GM12878 (cell line): ENCODE data around the gene LCE3E.

Experiments
- CEBPB ChIP-seq, 2 experiments: fragments of 150-350 bp in 1 of 2; IDR thresholded peaks; 2 replicates each; pipeline ENCODE4 v1.6.1; 2012 to 2014; ENCODE audit warnings: low read depth in 2 of 2, low read length in 2 of 2, borderline replicate concordance in 1 of 2, inconsistent platforms in 1 of 2
- CTCF ChIP-seq, 3 experiments: IDR thresholded peaks in 2 of 3; conservative IDR thresholded peaks in 1 of 3; 2 replicates each; pipeline ENCODE4 v1.5.1; 2011; ENCODE audit warnings: low read depth in 3 of 3, low read length in 3 of 3, mild to moderate bottlenecking in 3 of 3, control low read depth in 2 of 3, moderate library complexity in 2 of 3, inconsistent platforms in 1 of 3, mixed read lengths in 1 of 3; ENCODE audit not compliant: control insufficient read depth in 2 of 3, insufficient read depth in 1 of 3; ENCODE audit errors: extremely low read depth in 1 of 3
- EGR1 ChIP-seq, 2 experiments: IDR thresholded peaks; 1 replicate in 1 of 2; 2 replicates in 1 of 2; pipeline ENCODE4 v1.6.1; 2011 to 2012; ENCODE audit warnings: low read depth in 2 of 2, low read length in 2 of 2, borderline replicate concordance in 1 of 2, mild to moderate bottlenecking in 1 of 2, moderate library complexity in 1 of 2
- ESRRA ChIP-seq: IDR thresholded peaks from 2 replicates; pipeline ENCODE4 v1.6.1; 2012; ENCODE audit warnings: mild to moderate bottlenecking, low read length, improper control_type of control experiment
- EZH2 ChIP-seq: IDR thresholded peaks from 2 replicates; pipeline ENCODE4 v1.6.1; 2012; ENCODE audit warnings: low read depth, mild to moderate bottlenecking, control low read depth, inconsistent platforms, low read length, borderline replicate concordance; ENCODE audit not compliant: control insufficient read depth
- NFYA ChIP-seq: IDR thresholded peaks from 2 replicates; pipeline ENCODE4 v1.6.1; 2011; ENCODE audit warnings: low read depth, mild to moderate bottlenecking, low read length, improper control_type of control experiment, borderline replicate concordance
- POLR2AphosphoS5 ChIP-seq: IDR thresholded peaks from 2 replicates; pipeline ENCODE4 v1.6.1; 2011; ENCODE audit warnings: mild to moderate bottlenecking, low read length, inconsistent platforms
- RAD51 ChIP-seq: fragments of 450-650 bp; IDR thresholded peaks from 2 replicates; pipeline ENCODE4 v1.6.1; 2016; ENCODE audit warnings: moderate library complexity, mild to moderate bottlenecking, inconsistent platforms
- RBBP5 ChIP-seq: fragments of 200-600 bp; sonication (generic); conservative IDR thresholded peaks from 2 replicates; pipeline ENCODE4 v1.6.1; 2016
- ZNF207 ChIP-seq: fragments of 450-650 bp; IDR thresholded peaks from 2 replicates; pipeline ENCODE4 v1.6.1; 2014; ENCODE audit warnings: antibody characterized with exemption, mild to moderate bottlenecking, borderline replicate concordance
- TF ChIP-seq, protein P1 (sequence below): fragments of 450-650 bp; IDR thresholded peaks from 2 replicates; pipeline ENCODE4 v1.6.1; 2017; ENCODE audit warnings: mild to moderate bottlenecking

- TF ChIP-seq CTCF (IDR thresholded peaks at IDR 0.05 in 2 of 3, conservative IDR thresholded peaks at IDR 0.05 in 1 of 3; ENCODE audit: control insufficient read depth in 2 of 3, extremely low read depth in 1 of 3, insufficient read depth in 1 of 3, low read depth in 3 of 3, low read length in 3 of 3): peak; percentile 17 to 30 (median 26); a peak in 4 of 6 replicates
- no peak for TF ChIP-seq POLR2AphosphoS5
- no peak for TF ChIP-seq CEBPB (IDR thresholded peaks at IDR 0.05; ENCODE audit: borderline replicate concordance in 1 of 2, low read depth in 2 of 2, low read length in 2 of 2)
- no peak for TF ChIP-seq RAD51
- TF ChIP-seq ZNF207: no peak
- TF ChIP-seq, protein P1, sequence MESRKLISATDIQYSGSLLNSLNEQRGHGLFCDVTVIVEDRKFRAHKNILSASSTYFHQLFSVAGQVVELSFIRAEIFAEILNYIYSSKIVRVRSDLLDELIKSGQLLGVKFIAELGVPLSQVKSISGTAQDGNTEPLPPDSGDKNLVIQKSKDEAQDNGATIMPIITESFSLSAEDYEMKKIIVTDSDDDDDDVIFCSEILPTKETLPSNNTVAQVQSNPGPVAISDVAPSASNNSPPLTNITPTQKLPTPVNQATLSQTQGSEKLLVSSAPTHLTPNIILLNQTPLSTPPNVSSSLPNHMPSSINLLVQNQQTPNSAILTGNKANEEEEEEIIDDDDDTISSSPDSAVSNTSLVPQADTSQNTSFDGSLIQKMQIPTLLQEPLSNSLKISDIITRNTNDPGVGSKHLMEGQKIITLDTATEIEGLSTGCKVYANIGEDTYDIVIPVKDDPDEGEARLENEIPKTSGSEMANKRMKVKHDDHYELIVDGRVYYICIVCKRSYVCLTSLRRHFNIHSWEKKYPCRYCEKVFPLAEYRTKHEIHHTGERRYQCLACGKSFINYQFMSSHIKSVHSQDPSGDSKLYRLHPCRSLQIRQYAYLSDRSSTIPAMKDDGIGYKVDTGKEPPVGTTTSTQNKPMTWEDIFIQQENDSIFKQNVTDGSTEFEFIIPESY: no peak
- no peak for TF ChIP-seq ESRRA
- no peak for TF ChIP-seq NFYA
- TF ChIP-seq EZH2: no peak
- TF ChIP-seq RBBP5: no peak
- no peak for TF ChIP-seq EGR1 (IDR thresholded peaks at IDR 0.05; ENCODE audit: borderline replicate concordance in 1 of 2, low read depth in 2 of 2, low read length in 2 of 2)
Observed at GRCh38 chr1:152585586-152585985, 19.0 kb upstream of the LCE3E start.
